ENCODE results near the gene PHYHD1. TPM values are rescaled to one million over a fixed set of nuclear protein-coding genes. Genes with fewer than 3 reads are reported as not detected.

Gene PHYHD1
- total and polyA plus RNA-seq, 2 of the 13 experiments (the other 11 are each of a cell fraction or from before 2014, with no cell fraction given) = 10.6 to 25.3 TPM

- TF ChIP-seq ZNF329 (CRISPR knock-in tag; IDR thresholded peaks at IDR 0.05; ENCODE audit: low read depth) (no peak), ZFP82 (CRISPR knock-in tag; IDR thresholded peaks at IDR 0.05; ENCODE audit: borderline replicate concordance) (no peak), TEAD3 (CRISPR knock-in tag; optimal IDR thresholded peaks at IDR 0.05; ENCODE audit: borderline replicate concordance) (no peak), TBL1XR1 (IDR thresholded peaks at IDR 0.05; ENCODE audit: borderline replicate concordance, low read length, partially characterized antibody) (no peak), ZNF557 (CRISPR knock-in tag; IDR thresholded peaks at IDR 0.05) (no peak), EEA1 (CRISPR knock-in tag; IDR thresholded peaks at IDR 0.05; ENCODE audit: borderline replicate concordance) (0 out of 2 replicates have a peak, but pooled peaks have one; percentile 22), ZFP41 (CRISPR knock-in tag; IDR thresholded peaks at IDR 0.05; ENCODE audit: borderline replicate concordance) (no peak), SALL2 (CRISPR knock-in tag; IDR thresholded peaks at IDR 0.05) (no peak), EHMT2 (IDR thresholded peaks at IDR 0.05; ENCODE audit: borderline replicate concordance, low read depth, low read length) (no peak), GATAD1 (CRISPR knock-in tag; IDR thresholded peaks at IDR 0.05) (no peak), CCAR2 (optimal IDR thresholded peaks at IDR 0.05; ENCODE audit: low read depth, low read length) (no peak), MTERF4 (CRISPR knock-in tag; IDR thresholded peaks at IDR 0.05) (no peak), GPBP1L1 (CRISPR knock-in tag; IDR thresholded peaks at IDR 0.05) (no peak), ZBTB14 (CRISPR knock-in tag; IDR thresholded peaks at IDR 0.05) (no peak), SIN3B (IDR thresholded peaks at IDR 0.05; ENCODE audit: low read length) (no peak), ZNF251 (CRISPR knock-in tag; IDR thresholded peaks at IDR 0.05) (no peak), ZNF362 (CRISPR knock-in tag; IDR thresholded peaks at IDR 0.05; ENCODE audit: borderline replicate concordance) (peak; percentile 49; the same call in 1 of the 2 replicates), TOPORS (CRISPR knock-in tag; IDR thresholded peaks at IDR 0.05) (no peak), POGK (CRISPR knock-in tag; conservative IDR thresholded peaks at IDR 0.05) (no peak), GZF1 (CRISPR knock-in tag; IDR thresholded peaks at IDR 0.05) (no peak), ZNF430 (CRISPR knock-in tag; IDR thresholded peaks at IDR 0.05) (no peak), PRPF4 (IDR thresholded peaks at IDR 0.05; ENCODE audit: low read depth, low read length, poor library complexity, severe bottlenecking) (no peak), THAP11 (CRISPR knock-in tag; IDR thresholded peaks at IDR 0.05) (no peak), PITX1 (CRISPR knock-in tag; IDR thresholded peaks at IDR 0.05) (no peak), ZNF572 (CRISPR knock-in tag; IDR thresholded peaks at IDR 0.05) (0 out of 2 replicates have a peak, but pooled peaks have one; percentile 68), ZEB1 (IDR thresholded peaks at IDR 0.05; ENCODE audit: insufficient replicate concordance, low read depth) (no peak), RAD21 (CRISPR knock-in tag; IDR thresholded peaks at IDR 0.05) (no peak)
Measured at GRCh38 chr9:128947277-128947526, 26.4 kb downstream of the PHYHD1 start (continued).
